Right atrium auricular region (tissue), 2 donors: ENCODE results near the gene CATSPER4. TPM values are rescaled to one million over a fixed set of nuclear protein-coding genes. Genes with fewer than 3 reads are reported as not detected.

ENCODE experiments used
- DNase-seq: peaks from one replicate; pipeline ENCODE4 v3.0.0-alpha.2; 2019; ENCODE audit warnings: low spot score
- H3K27ac ChIP-seq, 2 donors: fragments of 200-600 bp; sonication (generic); 1 replicate in 1 of 2; 2 replicates in 1 of 2; pipeline ENCODE4 v1.5.1; 2016 to 2019
- H3K27me3 ChIP-seq, 2 donors: fragments of 200-600 bp; sonication (generic); one replicate each; pipeline versions ENCODE4 v1.5.1 to v1.6.0; 2017 to 2019
- H3K36me3 ChIP-seq: fragments of 200-600 bp; sonication (generic); one replicate; pipeline ENCODE4 v1.5.1; 2016
- H3K4me1 ChIP-seq, 2 donors: fragments of 200-600 bp; sonication (generic); one replicate each; pipeline versions ENCODE4 v1.5.1 to v1.6.0; 2017 to 2019
- H3K4me3 ChIP-seq, 2 donors: fragments of 200-600 bp; sonication (generic); 1 replicate in 1 of 2; 2 replicates in 1 of 2; pipeline ENCODE4 v1.5.1; 2017 to 2019; ENCODE audit warnings: mild to moderate bottlenecking in 1 of 2, moderate library complexity in 1 of 2
- H3K9me3 ChIP-seq, 2 donors: fragments of 200-600 bp; sonication (generic); one replicate each; pipeline ENCODE4 v1.5.1; 2019
- CTCF ChIP-seq, 2 donors: fragments of 200-600 bp; sonication (generic); IDR thresholded peaks; one replicate each; pipeline ENCODE4 v1.5.1; 2019; ENCODE audit warnings: antibody characterized with exemption in 2 of 2
- total RNA-seq, 2 donors: library from RNA; depleted of rRNA; stranded (reverse); fragments of >200 nt; gene quantifications; one replicate each; pipeline ENCODE4 v1.1.0, GENCODE V29; 2016

Gene CATSPER4
- total RNA-seq, 2 donors from 2014 or later: not detected

GRCh38 chr1:26153966-26154532 lies 36.4 kb upstream of the CATSPER4 start:
- TF ChIP-seq CTCF (IDR thresholded peaks at IDR 0.05): no peak
- peaks cover 0 to 34% of the 10 kb centered on the region in 2 donors for H3K4me1 ChIP-seq
- H3K9me3 ChIP-seq: no peaks in the 10 kb centered on the region
- H3K36me3 ChIP-seq: no peaks in the 10 kb centered on the region
- no peak overlapping the region for H3K4me3 ChIP-seq
- H3K27ac ChIP-seq: no peak overlapping the region
- DNase-seq: no peak
- no peaks in the 10 kb centered on the region for H3K27me3 ChIP-seq

GRCh38 chr1:26154750-26155149 lies 35.7 kb upstream of the CATSPER4 start:
- no peaks in the 10 kb centered on the region for H3K36me3 ChIP-seq
- no peaks in the 10 kb centered on the region for H3K9me3 ChIP-seq
- no peak overlapping the region for H3K4me3 ChIP-seq
- no peak for TF ChIP-seq CTCF (IDR thresholded peaks at IDR 0.05)
- H3K27ac ChIP-seq: peak overlapping the region; percentile 13 to 21
- H3K4me1 ChIP-seq: peaks cover 0 to 41% of the 10 kb centered on the region in 2 donors
- no peaks in the 10 kb centered on the region for H3K27me3 ChIP-seq
- no peak for DNase-seq

GRCh38 chr1:26155370-26156284 lies 34.8 kb upstream of the CATSPER4 start:
- H3K4me1 ChIP-seq: peaks cover 0 to 46% of the 10 kb centered on the region in 2 donors
- H3K9me3 ChIP-seq: no peaks in the 10 kb centered on the region
- no peaks in the 10 kb centered on the region for H3K36me3 ChIP-seq
- H3K4me3 ChIP-seq: peak overlapping the region; percentile 23 to 35
- no peak for TF ChIP-seq CTCF (IDR thresholded peaks at IDR 0.05)
- H3K27me3 ChIP-seq: no peaks in the 10 kb centered on the region
- no peak for DNase-seq
- peak overlapping the region; percentile 60 to 69 for H3K27ac ChIP-seq

DNA sequence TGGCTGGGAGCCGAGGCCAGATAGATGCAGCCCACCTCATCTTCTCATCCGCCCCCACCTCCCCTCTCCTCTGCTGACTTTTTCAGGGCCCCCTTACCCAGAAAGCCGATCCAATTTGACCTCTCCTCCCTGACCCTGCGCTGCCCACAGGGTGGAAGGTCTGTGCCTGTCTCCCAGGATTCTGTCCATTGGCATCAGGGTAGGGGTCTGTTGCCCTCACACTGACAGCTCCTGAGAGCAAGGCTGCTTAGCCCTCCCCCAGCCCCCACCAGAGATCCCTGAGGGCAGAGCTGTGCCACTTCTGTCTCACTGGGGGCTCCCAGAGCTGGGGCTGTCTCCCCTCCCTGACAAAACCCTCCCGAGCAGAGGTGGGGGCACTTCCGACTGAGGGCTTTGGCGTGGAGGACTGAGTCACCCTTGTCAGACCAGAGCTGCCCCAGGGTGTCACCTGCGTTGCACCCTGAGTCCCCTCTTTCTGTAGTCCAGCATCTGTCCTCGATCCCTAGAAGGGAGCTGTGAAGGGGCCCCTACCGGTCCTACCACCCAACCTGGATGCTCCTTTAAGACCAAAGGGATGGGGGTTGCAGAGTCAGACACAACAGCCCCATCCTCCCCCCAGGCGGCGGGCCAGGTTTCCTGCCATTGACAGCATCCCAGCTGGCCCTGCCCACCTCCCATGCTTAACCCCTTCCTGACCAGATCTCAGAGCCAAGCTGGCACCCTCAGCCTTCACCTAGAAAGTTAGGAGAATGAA lies 33.9 kb upstream of the CATSPER4 start:
- peak overlapping the region; percentile 23 to 35 for H3K4me3 ChIP-seq
- peaks cover 0 to 54% of the 10 kb centered on the region in 2 donors for H3K4me1 ChIP-seq
- no peaks in the 10 kb centered on the region for H3K36me3 ChIP-seq
- TF ChIP-seq CTCF (IDR thresholded peaks at IDR 0.05): no peak
- DNase-seq: no peak
- peak overlapping the region; percentile 60 to 69 for H3K27ac ChIP-seq
- no peaks in the 10 kb centered on the region for H3K9me3 ChIP-seq
- H3K27me3 ChIP-seq: no peaks in the 10 kb centered on the region

DNA sequence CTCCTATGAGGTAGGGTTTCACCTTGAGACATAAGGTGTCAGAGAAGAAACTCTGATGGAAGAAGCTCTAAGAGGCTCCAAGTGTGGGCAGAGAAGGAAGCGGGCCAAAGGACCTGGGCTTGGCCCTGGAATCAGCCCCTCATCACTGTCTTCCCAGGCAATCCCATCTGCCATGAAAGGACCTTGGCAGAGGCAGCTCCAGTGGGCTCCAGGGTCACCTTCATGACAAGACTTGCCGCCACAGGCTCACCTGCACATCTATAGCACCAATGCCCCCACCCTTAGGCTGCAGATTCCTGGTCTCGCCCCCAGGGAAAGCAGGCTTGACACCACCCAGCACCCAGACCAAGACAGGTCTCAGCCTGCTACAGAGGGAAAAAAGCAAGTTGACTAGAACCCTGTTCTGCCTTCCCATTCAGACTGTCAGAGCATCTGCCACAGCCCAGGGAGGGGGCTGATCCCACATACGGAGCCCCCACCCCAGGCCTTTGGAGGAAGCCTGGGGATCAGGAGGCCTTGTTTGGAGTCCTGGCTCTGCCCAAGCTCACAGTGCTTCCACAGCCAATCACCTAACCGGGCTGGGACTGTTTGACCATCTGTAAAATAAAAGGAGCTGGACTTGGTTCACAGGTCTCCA lies 32.0 kb upstream of the CATSPER4 start:
- H3K27me3 ChIP-seq: no peaks in the 10 kb centered on the region

More for the DNA sequence above, 32.0 kb upstream of the CATSPER4 start:
- DNase-seq: no peak
- Histone ChIP-seq H3K27ac (peak overlapping the region; percentile 86 to 95), H3K9me3 (no peaks in the 10 kb centered on the region), H3K36me3 (no peaks in the 10 kb centered on the region), H3K4me3 (peak overlapping the region in 1 of 2 donors; percentile 57), H3K4me1 (peaks cover 0 to 65% of the 10 kb centered on the region in 2 donors)
- TF ChIP-seq CTCF (IDR thresholded peaks at IDR 0.05): no peak
